GM12801 (cell line): ENCODE data around the gene CPEB1.

Experiments
- CTCF ChIP-seq: IDR thresholded peaks from one replicate; pipeline ENCODE4 v1.5.1; 2011; ENCODE audit warnings: control low read depth; ENCODE audit not compliant: insufficient read length; ENCODE audit errors: extremely low read depth

Gene CPEB1

DNA sequence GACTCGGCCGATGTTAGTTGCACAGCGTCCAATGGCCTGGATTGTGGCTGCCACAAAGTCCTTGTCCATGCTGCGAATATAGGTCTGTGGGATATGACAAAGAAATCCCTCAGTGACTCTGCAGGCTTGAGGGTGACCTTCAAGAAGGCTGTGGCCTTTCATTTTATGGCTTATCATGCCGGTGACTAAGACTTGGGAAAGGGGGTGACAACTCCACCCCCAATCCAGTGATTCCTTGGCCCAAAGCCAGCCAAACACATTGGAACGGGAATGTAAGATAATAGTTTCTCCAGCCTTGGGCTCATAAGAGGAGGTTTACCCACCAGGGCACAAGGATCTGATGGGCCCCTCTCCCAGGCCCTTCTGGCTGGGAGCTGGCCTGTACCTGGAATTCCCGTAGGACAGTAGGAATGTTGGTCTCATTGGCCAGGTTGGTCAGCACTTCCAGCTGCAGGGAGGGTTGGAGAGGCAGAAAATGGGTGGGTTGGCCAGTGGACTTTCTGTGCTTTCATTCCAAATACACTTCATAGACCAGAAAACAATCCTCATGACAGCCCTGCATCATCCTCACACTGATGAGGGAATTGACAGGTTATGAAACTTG lies 30.7 kb upstream of the CPEB1 start:
- TF ChIP-seq CTCF, result no peak

GRCh38 chr15:82674873-82675272 lies 27.7 kb upstream of the CPEB1 start:
- no peak for TF ChIP-seq CTCF

DNA sequence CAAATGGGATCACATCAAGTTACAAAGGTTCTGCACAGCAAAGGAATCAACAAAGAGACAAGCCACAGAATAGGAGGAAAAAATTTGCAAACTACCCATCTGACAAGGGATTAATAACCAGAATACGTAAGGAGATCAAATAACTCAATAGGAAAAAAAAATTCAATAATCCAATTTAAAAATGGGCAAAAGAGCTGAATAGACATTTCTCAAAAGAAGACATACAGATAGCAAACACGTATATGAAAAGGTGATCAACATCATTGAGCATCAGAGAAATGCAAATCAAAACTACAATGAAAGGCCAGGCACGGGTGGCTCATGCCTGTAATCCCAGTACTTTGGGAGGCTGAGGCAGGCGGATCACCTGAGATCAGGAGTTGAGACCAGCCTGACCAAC lies 23.5 kb upstream of the CPEB1 start:
- no peak for TF ChIP-seq CTCF

GRCh38 chr15:82666606-82667005 lies 19.4 kb upstream of the CPEB1 start:
- no peak for TF ChIP-seq CTCF

GRCh38 chr15:82664021-82664420 lies 16.9 kb upstream of the CPEB1 start:
- TF ChIP-seq CTCF, result no peak

DNA sequence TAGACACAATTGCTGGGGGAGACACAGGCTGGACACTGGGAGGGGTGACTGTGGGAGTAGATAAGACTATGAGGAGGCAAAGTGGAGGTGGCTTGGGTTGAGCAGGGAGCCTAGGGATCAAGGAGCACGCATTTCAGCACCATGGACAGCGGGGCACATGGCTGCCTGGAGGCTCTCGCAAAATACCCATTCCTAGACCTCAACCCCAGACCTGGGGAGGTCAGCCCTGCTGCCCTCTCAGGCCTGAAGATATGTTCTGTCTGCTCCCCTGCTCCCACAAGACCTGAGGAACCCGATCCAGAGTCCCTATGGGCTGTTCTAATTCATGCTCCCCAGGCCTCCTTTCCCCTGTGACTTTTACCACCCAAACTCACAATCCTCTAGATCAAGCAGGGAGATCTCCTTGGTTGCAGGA lies 16.0 kb upstream of the CPEB1 start:
- TF ChIP-seq CTCF, result no peak

DNA sequence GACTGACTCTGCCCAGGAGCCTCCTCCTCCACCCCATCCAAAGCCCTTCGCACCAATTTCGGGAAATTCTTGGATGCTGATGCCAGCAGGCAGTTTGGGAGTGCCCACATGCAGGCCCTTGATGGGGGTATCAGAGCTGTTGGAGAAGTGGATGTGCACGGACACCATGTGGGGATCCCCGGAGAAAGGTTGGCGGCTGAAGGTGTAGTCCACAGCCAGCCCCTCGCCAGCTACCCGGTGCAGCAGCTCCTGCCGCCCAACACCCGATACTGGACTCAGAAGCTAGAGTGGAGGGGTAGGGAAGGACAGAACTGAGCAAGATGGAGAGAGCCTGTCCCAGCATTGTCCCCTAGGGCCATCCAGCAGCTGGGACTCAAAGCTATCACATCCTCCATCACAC lies 15.5 kb upstream of the CPEB1 start:
- no peak for TF ChIP-seq CTCF
